HG03280 (cell line): ENCODE data around the gene SNTB2.

Experiments used
- ATAC-seq: cut with Tn5 transposase; IDR thresholded peaks from one replicate; pipeline ENCODE4 v1.9.1; 2021; ENCODE audit warnings: mild to moderate bottlenecking, moderate library complexity; ENCODE audit not compliant: unreplicated experiment

The SNTB2 gene

DNA sequence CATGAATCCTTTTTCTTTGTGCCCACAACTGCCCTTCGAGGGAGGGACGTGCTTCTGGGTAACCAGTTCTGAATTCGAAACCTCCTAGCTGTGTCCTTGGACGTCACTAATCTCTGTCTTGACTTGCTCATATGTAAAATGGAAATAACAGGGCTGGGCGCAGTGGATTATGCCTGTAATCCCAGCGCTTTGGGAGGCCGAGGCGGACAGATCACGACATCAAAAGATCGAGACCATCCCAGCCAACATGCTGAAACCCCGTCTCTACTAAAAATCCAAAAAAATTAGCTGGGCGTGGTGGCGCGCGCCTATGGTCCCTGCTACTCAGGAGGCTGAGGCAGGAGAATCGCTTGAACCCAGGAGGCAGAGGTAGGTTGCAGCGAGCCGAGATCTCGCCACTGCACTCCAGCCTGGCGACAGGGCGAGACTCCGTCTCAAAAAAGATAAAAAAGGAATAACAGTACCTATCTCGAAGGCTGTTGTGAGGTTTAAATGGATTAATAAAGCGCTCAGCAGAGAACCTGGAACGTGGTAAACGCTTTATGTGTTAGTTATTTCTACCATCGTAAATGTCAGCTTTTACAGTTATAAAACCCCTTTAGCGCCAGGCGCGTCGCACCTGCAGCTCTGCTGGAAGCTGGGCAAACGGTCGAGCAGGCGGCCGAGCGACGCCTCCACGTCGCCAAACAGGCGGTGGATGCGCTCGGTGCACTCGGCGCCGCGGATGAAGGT lies 151.8 kb downstream of the SNTB2 start:
- no peak for ATAC-seq

DNA sequence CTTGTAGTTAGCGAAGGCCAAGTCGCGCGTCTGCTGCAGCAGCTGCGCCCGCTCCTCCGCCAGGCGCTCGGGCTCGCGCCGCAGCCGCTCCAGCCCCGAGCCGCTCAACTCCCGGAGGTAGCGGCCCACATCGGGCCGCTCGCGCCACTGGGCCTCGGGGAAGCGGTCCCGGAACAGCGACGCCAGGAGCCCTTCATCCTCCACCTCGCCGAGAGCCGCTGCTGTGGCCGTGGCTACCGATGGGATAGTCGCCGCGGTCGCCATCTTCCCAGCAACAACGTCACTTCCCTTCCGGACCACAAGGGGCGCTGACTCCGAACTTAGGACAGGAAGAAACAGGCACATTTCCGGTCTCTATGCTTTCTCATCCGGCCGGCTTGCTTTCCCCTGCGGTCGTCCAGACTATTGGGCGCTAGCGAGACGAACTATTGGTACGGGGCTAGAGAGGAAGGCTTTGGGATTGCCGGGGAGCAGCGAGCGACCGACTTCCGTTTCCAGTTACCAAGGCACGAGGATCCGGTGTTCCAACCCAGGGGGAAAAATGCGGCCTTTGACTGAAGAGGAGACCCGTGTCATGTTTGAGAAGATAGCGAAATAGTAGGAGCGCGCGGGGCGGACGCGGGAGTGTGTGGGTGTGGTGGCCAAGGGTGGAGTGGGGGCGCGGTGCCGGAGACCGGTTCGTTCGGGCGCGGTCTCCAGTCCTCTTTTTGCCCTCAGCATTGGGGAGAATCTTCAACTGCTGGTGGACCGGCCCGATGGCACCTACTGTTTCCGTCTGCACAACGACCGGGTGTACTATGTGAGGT lies 152.5 kb downstream of the SNTB2 start, which contains the start of the genes COG8 and NIP7:
Gene COG8, minus strand, starts transcription at position 276 of the 806 bp plus-strand sequence. Its CDS starts 12 bp downstream, at position 264.
Gene NIP7, plus strand, starts transcription at position 484 of the 806 bp plus-strand sequence. Its CDS starts 58 bp downstream, at position 542.
- ATAC-seq: peak; percentile 85

DNA sequence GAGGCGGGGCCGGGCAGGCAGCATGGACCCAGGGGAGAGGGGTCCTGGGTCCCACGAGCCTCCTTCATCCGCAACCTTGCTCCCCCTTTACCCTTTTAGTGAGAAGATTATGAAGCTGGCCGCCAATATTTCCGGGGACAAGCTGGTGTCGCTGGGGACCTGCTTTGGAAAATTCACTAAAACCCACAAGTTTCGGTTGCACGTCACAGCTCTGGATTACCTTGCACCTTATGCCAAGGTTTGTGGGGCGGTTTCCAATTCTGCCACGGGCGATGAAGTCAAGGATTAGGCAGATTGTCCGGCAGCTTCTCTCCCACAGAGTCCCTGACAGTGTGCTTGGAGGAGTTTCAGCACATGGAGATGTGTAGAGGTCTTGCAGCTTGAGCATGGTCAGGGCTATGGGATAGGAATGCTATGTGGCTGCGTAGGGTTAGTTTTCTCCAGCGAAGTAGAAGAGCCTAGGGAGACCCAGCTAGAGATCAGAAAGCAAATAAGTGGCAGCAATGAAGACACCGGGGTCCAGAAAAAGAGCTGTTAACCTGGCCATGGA lies 153.2 kb downstream of the SNTB2 start:
- no peak for ATAC-seq

DNA sequence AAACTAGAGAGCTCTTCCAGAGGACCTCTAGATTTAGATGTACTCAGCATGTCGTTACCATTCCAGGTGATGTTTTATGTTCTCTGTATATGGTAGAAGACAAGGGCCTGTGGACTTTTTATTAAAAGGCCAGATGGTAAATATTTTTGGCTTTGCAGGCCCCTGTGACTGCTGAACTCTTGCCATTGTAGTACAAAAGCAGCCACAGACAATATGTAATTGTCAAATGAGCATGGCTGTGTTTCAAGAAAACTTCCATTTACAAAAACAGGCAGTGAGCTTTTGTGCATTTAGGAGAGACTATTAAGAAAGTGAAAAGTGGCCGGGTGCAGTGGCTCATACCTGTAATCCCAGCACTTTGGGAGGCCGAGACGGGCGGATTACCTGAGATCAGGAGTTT lies 157.2 kb downstream of the SNTB2 start:
- no peak for ATAC-seq

DNA sequence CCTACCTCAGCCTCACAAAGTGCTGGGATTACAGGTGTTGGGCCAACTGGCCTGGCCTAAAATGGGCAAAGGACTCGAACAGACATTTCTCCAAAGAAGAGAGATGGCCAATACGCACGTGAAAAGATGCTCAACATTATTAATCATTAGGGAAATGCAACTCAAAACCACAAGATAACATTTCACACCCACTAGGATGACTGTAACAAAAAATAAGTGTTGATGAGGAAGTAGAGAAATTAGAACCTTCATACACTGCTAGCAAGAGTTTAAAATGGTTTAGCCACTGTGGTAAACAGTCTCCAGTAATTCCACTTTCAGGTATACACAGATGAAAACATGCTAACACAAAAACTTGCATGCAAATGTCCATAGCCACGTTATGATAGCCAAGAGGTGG lies 159.0 kb downstream of the SNTB2 start:
- ATAC-seq: no peak

DNA sequence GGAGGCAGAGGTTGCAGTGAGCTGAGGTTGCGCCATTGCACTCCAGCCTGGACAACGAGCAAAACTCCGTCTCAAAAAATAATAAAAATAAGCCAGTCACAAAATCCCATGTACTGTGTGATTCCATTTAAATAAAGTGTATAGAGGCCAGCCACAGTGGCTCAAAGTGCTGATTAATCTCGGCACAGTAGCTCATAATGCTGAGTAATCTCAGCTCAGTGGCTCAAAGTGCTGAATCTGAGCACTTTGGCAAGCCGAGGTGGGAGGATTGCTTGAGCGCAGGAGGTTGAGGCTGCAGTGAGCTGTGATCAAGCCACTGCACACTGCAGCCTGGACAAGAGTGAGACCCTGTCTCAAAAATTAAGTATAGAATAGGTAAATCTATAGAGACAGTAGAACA lies 159.7 kb downstream of the SNTB2 start:
- ATAC-seq: no peak

DNA sequence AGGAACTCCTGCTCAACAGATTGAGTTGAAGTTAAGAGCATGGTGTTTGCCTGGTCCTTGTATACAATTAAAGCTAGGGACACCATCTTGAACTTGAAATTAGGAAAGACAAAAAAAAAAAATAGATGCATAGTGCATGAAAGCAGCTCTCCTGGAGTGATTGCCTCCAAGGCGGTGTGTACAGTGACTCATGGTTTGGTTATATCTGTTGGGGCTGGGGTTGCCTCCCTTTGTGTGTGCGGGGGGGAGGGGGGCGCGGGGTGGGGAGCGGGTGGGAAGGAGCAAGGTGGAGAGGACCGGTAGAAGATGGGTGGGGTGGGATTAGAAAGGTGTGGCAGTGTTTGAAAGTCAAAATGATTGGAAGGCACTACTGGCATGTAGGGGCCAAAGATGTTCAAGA lies 161.3 kb downstream of the SNTB2 start:
- no peak for ATAC-seq

DNA sequence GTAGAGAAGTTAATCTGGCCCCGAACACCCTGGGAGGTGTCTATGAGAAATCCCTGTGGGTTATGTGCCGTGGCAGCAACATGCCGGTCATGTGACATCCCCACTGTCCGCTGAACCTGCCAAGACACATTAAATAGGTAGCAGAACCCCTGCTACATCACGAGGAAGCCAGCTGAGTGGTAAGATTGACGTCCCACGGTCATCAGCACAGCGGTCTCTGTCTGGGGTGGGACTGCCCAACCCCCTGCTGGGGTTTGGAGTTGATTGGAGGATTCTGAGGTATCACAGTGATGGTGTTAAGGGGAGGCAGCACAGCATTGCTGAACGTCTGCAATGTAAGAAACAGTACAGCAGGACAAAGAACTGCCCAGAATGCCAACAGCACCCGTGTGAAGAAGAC lies 162.6 kb downstream of the SNTB2 start:
- ATAC-seq: no peak

DNA sequence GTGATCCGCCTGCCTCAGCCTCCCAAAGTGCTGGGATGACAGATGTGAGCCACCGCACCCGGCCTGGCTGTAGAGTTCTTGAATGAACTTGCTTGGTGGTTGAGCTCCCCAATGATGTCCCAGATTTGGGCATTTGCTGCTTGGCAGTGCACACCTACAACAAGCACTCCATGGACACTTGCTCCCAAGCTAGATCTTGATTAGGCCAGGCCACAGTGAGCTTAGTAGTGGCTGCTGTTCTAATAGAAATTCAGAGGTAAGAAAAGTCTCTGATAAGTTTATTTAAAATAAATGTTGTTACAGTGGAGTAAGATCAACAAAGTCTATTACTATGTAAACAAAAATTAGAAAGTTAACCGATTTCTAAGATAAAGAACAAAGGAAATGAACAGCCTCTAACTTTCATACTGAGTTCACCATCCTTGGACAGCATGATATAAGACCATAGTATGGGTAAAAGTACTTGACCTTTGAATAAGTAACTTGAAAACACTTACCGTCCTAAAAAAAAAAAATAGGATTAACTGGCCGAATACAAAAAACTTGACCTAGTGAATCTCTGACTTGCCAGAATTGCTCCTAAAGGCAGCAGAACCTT lies 163.7 kb downstream of the SNTB2 start:
- ATAC-seq: no peak

DNA sequence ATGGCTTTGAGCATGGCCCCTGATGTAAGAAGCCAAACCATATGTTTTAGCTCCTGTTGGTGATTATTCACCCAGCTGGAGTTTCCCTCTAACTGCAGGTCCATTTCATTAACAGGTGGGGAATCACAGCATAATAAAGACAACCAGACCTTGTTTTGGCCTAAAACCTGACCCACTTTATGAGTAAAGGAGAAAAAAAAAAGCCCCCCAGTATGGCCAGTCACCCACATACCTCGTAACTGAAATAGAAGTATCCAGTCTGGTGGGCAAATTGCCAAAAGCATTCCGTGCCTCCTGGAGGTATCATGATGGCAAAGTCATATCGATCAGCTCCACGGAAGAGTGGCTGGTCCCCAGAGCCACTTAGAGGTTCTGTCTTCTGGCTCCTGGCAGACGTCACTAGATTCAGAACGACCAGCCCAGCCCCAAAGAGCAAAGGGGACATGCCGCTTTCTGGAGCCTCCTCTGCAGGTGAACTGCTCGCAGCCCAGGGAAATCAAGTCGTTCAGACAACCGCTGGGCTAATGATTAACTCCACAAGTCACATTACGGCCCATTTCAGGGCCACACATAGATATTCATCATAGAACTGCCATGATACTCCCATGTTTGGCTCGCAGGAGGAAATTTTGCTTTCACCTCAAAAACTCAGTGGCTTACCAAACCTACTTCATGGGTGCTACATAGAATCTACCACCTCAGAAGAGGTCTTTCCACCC lies 164.5 kb downstream of the SNTB2 start, which contains the start of gene TMED6:
Gene TMED6, minus strand, starts transcription at position 478 of the 719 bp plus-strand sequence. Its CDS starts 33 bp downstream, at position 445.
- ATAC-seq: no peak
